HG03432 (cell line): ENCODE data around the gene KRT7.

Experiments
- ATAC-seq: cut with Tn5 transposase; IDR thresholded peaks from one replicate; pipeline ENCODE4 v1.9.1; 2021; ENCODE audit warnings: mild to moderate bottlenecking, moderate library complexity; ENCODE audit not compliant: unreplicated experiment

The KRT7 gene

GRCh38 chr12:52296572-52297215 is 63.7 kb downstream of the KRT7 start:
- no peak for ATAC-seq
